Heart right ventricle (tissue), 16 donors: ENCODE results near the gene PAX2. TPM values are rescaled to one million over a fixed set of nuclear protein-coding genes. Genes with fewer than 3 reads are reported as not detected.

ENCODE experiments used
- ATAC-seq, 8 donors: fragments of 200-7000 bp; cut with Tn5 transposase; one replicate each; pipeline ENCODE4 v1.9.1; 2020; ENCODE audit warnings: mild to moderate bottlenecking in 8 of 8, moderate library complexity in 8 of 8, moderate number of reproducible peaks in 1 of 8
- DNase-seq, 2 donors: peaks; one replicate each; pipeline ENCODE4 v3.0.0-alpha.2; 2020
- H3K27ac ChIP-seq, 10 donors: fragments of 200-600 bp; sonication (generic) in 2 of 10; one replicate each; pipeline versions ENCODE4 v1.5.0 to v1.8.0; 2020 to 2022; ENCODE audit warnings: mild to moderate bottlenecking in 3 of 10
- H3K27me3 ChIP-seq, 7 donors: fragments of 200-600 bp; one replicate each; pipeline ENCODE4 v1.8.0; 2021 to 2022; ENCODE audit warnings: mild to moderate bottlenecking in 2 of 7
- H3K36me3 ChIP-seq, 9 donors: fragments of 200-600 bp; sonication (generic) in 1 of 9; one replicate each; pipeline versions ENCODE4 v1.5.0 to v1.8.0; 2020 to 2022; ENCODE audit warnings: mild to moderate bottlenecking in 2 of 9
- H3K4me1 ChIP-seq, 9 donors: fragments of 200-600 bp; sonication (generic) in 1 of 9; one replicate each; pipeline versions ENCODE4 v1.5.0 to v1.8.0; 2020 to 2022; ENCODE audit warnings: mild to moderate bottlenecking in 4 of 9
- H3K4me3 ChIP-seq, 10 donors: fragments of 200-600 bp; sonication (generic) in 2 of 10; one replicate each; pipeline versions ENCODE4 v1.5.0 to v1.8.0; 2020 to 2022; ENCODE audit warnings: mild to moderate bottlenecking in 7 of 10, moderate library complexity in 2 of 10
- H3K9me3 ChIP-seq, 11 donors: fragments of 200-600 bp in 10 of 11; sonication (generic) in 2 of 11; one replicate each; pipeline versions ENCODE4 v1.5.0 to v1.8.0; 2013 to 2022; ENCODE audit warnings: mild to moderate bottlenecking in 2 of 11, control low read depth in 1 of 11, moderate library complexity in 1 of 11
- WGBS, 2 donors: extraction: QIAGEN DNeasy Blood & Tissue Kit; methylation state at CpG; one replicate each; pipeline ENCODE4 v1.1.7; 2013; ENCODE audit warnings: inconsistent platforms in 1 of 2; 5-methylcytosine and 5-hydroxymethylcytosine counted together
- intact Hi-C, 10 donors: fragments of 100-400 bp; cut with DNase I; formaldehyde crosslinking; loops; one replicate each; pipeline versions ENCODE4 v1.11.1 to v1.14.2; 2022
- polyA plus RNA-seq, 2 donors: library from polyadenylated mRNA; stranded (reverse); fragments of 200-250 nt; gene quantifications; one replicate each; pipeline ENCODE4 v1.2.3, GENCODE V29; 2013
- total RNA-seq, 10 donors: library from RNA; stranded (reverse); fragmentation: NEBNext Ultra II Directional in 3 of 10; extraction: Animal tissue kit (Norgen Biotek cat#: 25700) in 3 of 10; gene quantifications; one replicate each; pipeline versions ENCODE4 v1.2.1 to v1.2.4, GENCODE V29; 2021 to 2023
- TF ChIP-seq, protein P1 (sequence below), 9 donors: fragments of 200-600 bp; sonication (generic) in 2 of 9; IDR thresholded peaks; one replicate each; pipeline versions ENCODE4 v1.5.0 to v1.8.0; 2021 to 2022; ENCODE audit warnings: antibody characterized with exemption in 9 of 9, mild to moderate bottlenecking in 5 of 9, moderate library complexity in 1 of 9
- donor health status: Arrhythmogenic right ventricular cardiomyopathy.
- donor health status: ischemic (EF 13 %, LVEDD 7.1; RV severe dilation, severe dysfunction).
- donor health status: healthy with polysubstance abuse.
- donor health status: DM: no; HTN: yes; CAD: no.
- donor health status: DM: no; HTN: no; CAD: no.
- donor health status: ischemic (EF 25% LVEDD 6.9; RV normal size, moderate dysfunction).
- donor health status: ischemic (EF 25% LVEDD 5.7; RV mildly dilated, moderate dysfunction).
- donor health status: healthy.
- donor health status: DM: yes; HTN: yes; CAD: no.
- donor health status: Ischemic cardiomyopathy.
- donor health status: ischemic (EF 35%, LVEDD 5.7; RV mildly dilated, moderate dysfunction).
- donor health status: nonischemic (EF 11% LVEDD 7.7; RV severe dilation, severe dysfunction).
- donor health status: DM: yes; HTN: yes; CAD: no.
- donor health status: PGD.
- donor health status: ischemic (EF 29% LVEDD 5.4; RV normal size, mild dysfunction).
- donor health status: nonischemic (EF 23%, LVEDD 6.1; RV moderate dilation, normal function).

PAX2 gene
- total and polyA plus RNA-seq, 12 donors: not detected

DNA sequence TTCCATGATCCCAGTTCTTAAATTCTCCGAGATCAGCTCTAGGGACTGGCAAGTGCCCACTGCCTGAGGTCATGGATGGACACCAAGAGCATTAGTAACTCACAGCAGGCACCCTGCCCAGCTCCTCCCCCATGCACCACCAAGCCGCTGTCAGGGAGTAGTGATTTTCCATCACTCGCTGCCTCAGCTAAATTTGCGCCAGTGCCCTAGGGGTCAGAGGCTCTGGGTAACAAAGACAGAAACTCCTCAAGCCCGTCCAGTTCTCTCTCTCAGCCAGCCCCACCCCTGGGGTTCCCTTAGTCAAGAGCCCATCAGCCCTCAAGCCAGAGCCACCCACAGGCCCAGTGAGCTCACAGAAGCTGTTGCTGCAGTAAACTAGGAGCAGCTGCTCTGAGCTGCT is 30.0 kb downstream of the PAX2 start:
- Histone ChIP-seq H3K4me3 (no peak overlapping the region), H3K27me3 (peaks cover 0 to 79% (median 57%) of the 10 kb centered on the region in 7 donors), H3K36me3 (no peaks in the 10 kb centered on the region), H3K9me3 (no peaks in the 10 kb centered on the region), H3K4me1 (no peaks in the 10 kb centered on the region), H3K27ac (no peak overlapping the region)
- no peak for DNase-seq
- 63 to 69% methylated on average over 5 of the region's 5 CpGs for WGBS, 2 donors
- TF ChIP-seq, protein P1, sequence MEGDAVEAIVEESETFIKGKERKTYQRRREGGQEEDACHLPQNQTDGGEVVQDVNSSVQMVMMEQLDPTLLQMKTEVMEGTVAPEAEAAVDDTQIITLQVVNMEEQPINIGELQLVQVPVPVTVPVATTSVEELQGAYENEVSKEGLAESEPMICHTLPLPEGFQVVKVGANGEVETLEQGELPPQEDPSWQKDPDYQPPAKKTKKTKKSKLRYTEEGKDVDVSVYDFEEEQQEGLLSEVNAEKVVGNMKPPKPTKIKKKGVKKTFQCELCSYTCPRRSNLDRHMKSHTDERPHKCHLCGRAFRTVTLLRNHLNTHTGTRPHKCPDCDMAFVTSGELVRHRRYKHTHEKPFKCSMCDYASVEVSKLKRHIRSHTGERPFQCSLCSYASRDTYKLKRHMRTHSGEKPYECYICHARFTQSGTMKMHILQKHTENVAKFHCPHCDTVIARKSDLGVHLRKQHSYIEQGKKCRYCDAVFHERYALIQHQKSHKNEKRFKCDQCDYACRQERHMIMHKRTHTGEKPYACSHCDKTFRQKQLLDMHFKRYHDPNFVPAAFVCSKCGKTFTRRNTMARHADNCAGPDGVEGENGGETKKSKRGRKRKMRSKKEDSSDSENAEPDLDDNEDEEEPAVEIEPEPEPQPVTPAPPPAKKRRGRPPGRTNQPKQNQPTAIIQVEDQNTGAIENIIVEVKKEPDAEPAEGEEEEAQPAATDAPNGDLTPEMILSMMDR (IDR thresholded peaks at IDR 0.05): no peak
- peak in 1 of 8 donors; percentile 18 for ATAC-seq
- intact Hi-C loops: no loop called here

GRCh38 chr10:100775871-100776270 is 30.5 kb downstream of the PAX2 start:
- TF ChIP-seq, protein P1 (IDR thresholded peaks at IDR 0.05): no peak
- DNase-seq (no peak), ATAC-seq (no peak)
- 69 to 72% methylated on average over 4 of the region's 4 CpGs for WGBS, 2 donors
- Histone ChIP-seq H3K9me3 (no peaks in the 10 kb centered on the region), H3K27me3 (peaks cover 0 to 80% (median 58%) of the 10 kb centered on the region in 7 donors), H3K4me1 (no peaks in the 10 kb centered on the region), H3K27ac (no peak overlapping the region), H3K4me3 (no peak overlapping the region), H3K36me3 (no peaks in the 10 kb centered on the region)
- intact Hi-C loops: no loop called here

DNA sequence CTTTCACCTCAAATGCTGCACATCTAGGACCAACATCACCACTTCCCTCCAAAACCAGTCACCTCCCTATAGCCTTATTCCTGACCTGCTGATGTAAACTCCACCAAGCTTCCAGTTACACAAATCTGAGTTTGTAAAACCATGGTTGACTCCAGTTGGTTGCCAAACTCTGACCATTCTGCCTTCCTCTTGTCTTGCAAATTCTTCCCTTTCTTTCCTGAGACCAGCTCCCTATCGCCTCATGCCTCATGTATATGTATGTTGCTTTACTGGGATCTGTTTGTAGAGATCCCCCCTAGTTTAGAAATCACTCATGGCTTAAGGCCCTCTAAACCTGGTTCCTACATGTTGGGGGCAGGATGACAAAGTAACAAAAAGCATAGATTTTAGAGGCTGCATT is 31.3 kb downstream of the PAX2 start:
- no peaks in the 10 kb centered on the region for H3K4me1 ChIP-seq
- H3K36me3 ChIP-seq: no peaks in the 10 kb centered on the region
- no peak for ATAC-seq
- WGBS, 2 donors: 50 to 100% methylated on average over 1 of the region's 1 CpG
- intact Hi-C loops: no loop called here
- TF ChIP-seq, protein P1 (IDR thresholded peaks at IDR 0.05): no peak
- H3K27me3 ChIP-seq: peaks cover 0 to 83% (median 58%) of the 10 kb centered on the region in 7 donors
- no peak for DNase-seq
- H3K4me3 ChIP-seq: no peak overlapping the region
- H3K9me3 ChIP-seq: no peaks in the 10 kb centered on the region
- no peak overlapping the region for H3K27ac ChIP-seq

DNA sequence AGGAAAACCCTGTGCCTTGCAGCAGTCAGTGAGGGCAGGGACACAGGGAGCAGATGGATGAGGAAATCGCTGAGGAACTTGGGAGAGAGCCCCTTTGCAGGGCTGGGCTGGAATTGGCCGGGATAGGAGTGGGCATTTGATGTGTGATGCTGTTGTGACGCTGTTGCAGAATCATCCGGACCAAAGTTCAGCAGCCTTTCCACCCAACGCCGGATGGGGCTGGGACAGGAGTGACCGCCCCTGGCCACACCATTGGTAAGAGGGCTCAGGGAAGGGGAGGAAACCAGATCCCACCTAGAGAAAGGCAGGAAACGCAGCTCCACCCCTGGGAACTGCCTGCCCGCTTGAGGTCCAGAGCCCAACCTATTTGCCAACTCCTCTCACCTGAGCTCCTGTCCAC is 33.9 kb downstream of the PAX2 start:
- Histone ChIP-seq H3K27me3 (peaks cover 0 to 76% (median 49%) of the 10 kb centered on the region in 7 donors), H3K27ac (no peak overlapping the region), H3K36me3 (no peaks in the 10 kb centered on the region), H3K4me3 (no peak overlapping the region), H3K9me3 (no peaks in the 10 kb centered on the region), H3K4me1 (no peaks in the 10 kb centered on the region)
- intact Hi-C loops: no loop called here
- DNase-seq (no peak), ATAC-seq (no peak)
- 76 to 81% methylated on average over 9 of the region's 9 CpGs for WGBS, 2 donors
- TF ChIP-seq, protein P1 (IDR thresholded peaks at IDR 0.05): no peak
